Colonic mucosa (tissue), 4 donors: ENCODE results near the gene GALK2. TPM values are rescaled to one million over a fixed set of nuclear protein-coding genes. Genes with fewer than 3 reads are reported as not detected.

Source experiments
- DNase-seq: peaks from one replicate; pipeline ENCODE4 v3.0.0-alpha.2; 2020
- H3K27ac ChIP-seq: fragments of 200-600 bp; one replicate; pipeline ENCODE4 v1.8.0; 2021
- H3K27me3 ChIP-seq: fragments of 200-600 bp; one replicate; pipeline ENCODE4 v1.8.0; 2021
- H3K36me3 ChIP-seq: fragments of 200-600 bp; one replicate; pipeline ENCODE4 v1.8.0; 2021
- H3K4me1 ChIP-seq: fragments of 200-600 bp; one replicate; pipeline ENCODE4 v1.8.0; 2021; ENCODE audit warnings: mild to moderate bottlenecking
- H3K4me3 ChIP-seq: fragments of 200-600 bp; one replicate; pipeline ENCODE4 v1.8.0; 2021
- H3K9ac ChIP-seq, 2 donors: one replicate each; pipeline ENCODE4 v1.7.0; 2013; ENCODE audit warnings: control low read depth in 2 of 2, low read depth in 2 of 2, low read length in 2 of 2
- H3K9me3 ChIP-seq: fragments of 200-600 bp; one replicate; pipeline ENCODE4 v1.8.0; 2021
- CTCF ChIP-seq: fragments of 200-600 bp; IDR thresholded peaks from one replicate; pipeline ENCODE4 v1.8.0; 2022; ENCODE audit warnings: antibody characterized with exemption, mild to moderate bottlenecking
- intact Hi-C: fragments of 100-400 bp; cut with DNase I; formaldehyde crosslinking; loops from one replicate; pipeline ENCODE4 v1.14.1; 2022
- total RNA-seq, 2 donors: library from RNA; stranded (reverse); fragmentation: NEBNext Ultra II Directional in 1 of 2; extraction: Animal tissue kit (Norgen Biotek cat#: 25700) in 1 of 2; gene quantifications; one replicate each; pipeline ENCODE4 v1.2.1, GENCODE V29; 2021
- donor health status: healthy.
- donor health status: DM: no; HTN: no; CAD: no.
- donor health status: DM: no; HTN: no; CAD: no.

Gene GALK2
- total RNA-seq, 2 donors from 2014 or later, result 39.7 to 48.3 TPM

GRCh38 chr15:49145651-49146609, 24.1 kb upstream of the GALK2 start:
- Histone ChIP-seq H3K9me3 (no peaks in the 10 kb centered on the region), H3K4me3 (no peak overlapping the region), H3K27ac (no peak overlapping the region), H3K4me1 (no peaks in the 10 kb centered on the region), H3K36me3 (peaks cover 7% of the 10 kb centered on the region), H3K27me3 (no peaks in the 10 kb centered on the region), H3K9ac (no peak overlapping the region)
- intact Hi-C loops, result loop anchor here (10.0 kb wide), 1 partner anchor 281 kb away; no protein-coding TSS in a partner anchor
- peak; percentile 52 for DNase-seq
- peak; percentile 66 for TF ChIP-seq CTCF

GRCh38 chr15:49148298-49148697, 21.7 kb upstream of the GALK2 start:
- H3K4me1 ChIP-seq, result no peaks in the 10 kb centered on the region

DNA sequence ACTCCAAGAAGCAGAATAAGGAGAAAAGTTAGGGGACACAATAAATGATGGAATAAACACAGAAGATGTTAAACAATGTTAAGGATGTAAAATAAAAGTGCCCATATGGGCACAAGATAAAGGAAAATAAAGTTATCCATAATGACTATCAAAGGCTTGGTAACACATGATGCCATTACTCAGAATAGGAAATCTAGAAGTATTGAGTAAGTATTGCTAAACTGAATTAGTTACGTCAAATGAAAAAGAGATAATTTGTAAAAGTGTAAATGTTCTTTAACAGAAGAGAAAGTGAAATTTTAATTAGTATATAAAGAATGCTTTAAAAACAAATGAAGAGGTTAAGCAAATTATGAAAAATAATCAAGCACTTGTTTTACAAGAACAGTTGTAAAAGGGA, 21.3 kb upstream of the GALK2 start:
- intact Hi-C loops, result loop anchor here (10.0 kb wide), 1 partner anchor 284 kb away; no protein-coding TSS in a partner anchor
- no peak for DNase-seq
- no peaks in the 10 kb centered on the region for H3K9me3 ChIP-seq
- H3K27me3 ChIP-seq, result no peaks in the 10 kb centered on the region
- H3K36me3 ChIP-seq, result no peaks in the 10 kb centered on the region
- no peak overlapping the region for H3K9ac ChIP-seq
- TF ChIP-seq CTCF, result no peak
- H3K4me3 ChIP-seq, result no peak overlapping the region
- peaks cover 1% of the 10 kb centered on the region for H3K4me1 ChIP-seq
- H3K27ac ChIP-seq, result no peak overlapping the region

More at GRCh38 chr15:49148298-49148697, 21.7 kb upstream of the GALK2 start:
- no peak for TF ChIP-seq CTCF
- no peak overlapping the region for H3K9ac ChIP-seq
- H3K27me3 ChIP-seq, result no peaks in the 10 kb centered on the region
- no peak for DNase-seq
- peaks cover 2% of the 10 kb centered on the region for H3K36me3 ChIP-seq
- no peak overlapping the region for H3K4me3 ChIP-seq
- H3K9me3 ChIP-seq, result no peaks in the 10 kb centered on the region
- no peak overlapping the region for H3K27ac ChIP-seq
- intact Hi-C loops, result loop anchor here (10.0 kb wide), 1 partner anchor 283 kb away; no protein-coding TSS in a partner anchor

DNA sequence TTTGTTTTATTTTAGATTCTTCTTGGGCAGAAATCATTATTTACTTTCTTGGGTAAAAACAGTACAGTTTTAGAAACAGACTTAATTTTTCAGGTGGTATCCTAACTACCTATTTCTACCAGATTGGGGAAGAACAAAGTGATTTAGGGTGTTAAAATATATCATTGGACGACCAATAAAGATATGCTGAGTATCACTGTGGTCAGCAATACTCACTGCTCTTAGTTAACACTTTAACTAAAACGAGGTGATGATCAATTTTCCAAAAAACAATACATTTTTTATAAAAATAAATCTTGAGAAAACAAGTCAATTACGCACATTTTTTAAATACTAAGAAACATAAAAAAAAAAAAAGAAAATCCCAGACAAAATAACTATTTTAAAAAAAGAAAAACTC, 18.2 kb upstream of the GALK2 start:
- no peak for DNase-seq
- Histone ChIP-seq H3K36me3 (no peaks in the 10 kb centered on the region), H3K4me3 (no peak overlapping the region), H3K4me1 (peaks cover 7% of the 10 kb centered on the region), H3K9me3 (no peaks in the 10 kb centered on the region), H3K27ac (no peak overlapping the region), H3K9ac (no peak overlapping the region), H3K27me3 (no peaks in the 10 kb centered on the region)
- intact Hi-C loops, result loop anchor here (10.0 kb wide), 1 partner anchor 107 kb away; the partner anchor contains the start of gene SECISBP2L
- no peak for TF ChIP-seq CTCF

- no peak for DNase-seq
- no peak overlapping the region for H3K27ac ChIP-seq
- no peaks in the 10 kb centered on the region for H3K9me3 ChIP-seq
- no peaks in the 10 kb centered on the region for H3K36me3 ChIP-seq
- no peaks in the 10 kb centered on the region for H3K27me3 ChIP-seq
- TF ChIP-seq CTCF, result no peak
- no peak overlapping the region for H3K9ac ChIP-seq
- intact Hi-C loops, result loop anchor here (10.0 kb wide), 1 partner anchor 108 kb away; the partner anchor contains the start of gene SECISBP2L
- no peak overlapping the region for H3K4me3 ChIP-seq
- peaks cover 7% of the 10 kb centered on the region for H3K4me1 ChIP-seq
These were observed 17.3 kb upstream of the GALK2 start for GRCh38 chr15:49152552-49153312.
